GM15510 (cell line): ENCODE results near the gene TNFRSF6B.

ENCODE experiments used
- POLR2A ChIP-seq: IDR thresholded peaks from 3 replicates; pipeline ENCODE4 v1.6.1; 2011; ENCODE audit warnings: borderline replicate concordance; ENCODE audit not compliant: insufficient read length; ENCODE audit errors: extremely low read depth

Gene TNFRSF6B

GRCh38 chr20:63740627-63741353 lies 44.3 kb downstream of the TNFRSF6B start:
- TF ChIP-seq POLR2A = no peak

GRCh38 chr20:63741354-63741675 lies 44.9 kb downstream of the TNFRSF6B start:
- no peak for TF ChIP-seq POLR2A

- TF ChIP-seq POLR2A = no peak
Measured at GRCh38 chr20:63741676-63742380, 45.4 kb downstream of the TNFRSF6B start.

- TF ChIP-seq POLR2A = no peak
Measured at GRCh38 chr20:63742381-63743024, 46.1 kb downstream of the TNFRSF6B start.

GRCh38 chr20:63743210-63743970 lies 46.9 kb downstream of the TNFRSF6B start:
- TF ChIP-seq POLR2A = no peak

- TF ChIP-seq POLR2A = no peak
Measured at GRCh38 chr20:63744158-63744557, 47.7 kb downstream of the TNFRSF6B start.

- no peak for TF ChIP-seq POLR2A
Measured at GRCh38 chr20:63744574-63745423, 48.3 kb downstream of the TNFRSF6B start.

GRCh38 chr20:63745424-63745805 lies 49.0 kb downstream of the TNFRSF6B start:
- TF ChIP-seq POLR2A = no peak

GRCh38 chr20:63745961-63746731 lies 49.7 kb downstream of the TNFRSF6B start:
- TF ChIP-seq POLR2A = no peak

- TF ChIP-seq POLR2A = no peak
Measured at GRCh38 chr20:63746751-63747315, 50.4 kb downstream of the TNFRSF6B start.

- no peak for TF ChIP-seq POLR2A
Measured at GRCh38 chr20:63747622-63748069, 51.2 kb downstream of the TNFRSF6B start.
